Loucy (cell line): Measurements from ENCODE around the gene MINDY4.

Source experiments
- H2AFZ ChIP-seq: fragments of 200-600 bp; sonication (generic); 2 replicates; pipeline ENCODE4 v1.6.0; 2016; ENCODE audit warnings: antibody characterized with exemption, mild to moderate bottlenecking, low read length, moderate library complexity
- H3F3A ChIP-seq: fragments of 200-600 bp; 2 replicates; pipeline ENCODE4 v1.6.0; 2016; ENCODE audit warnings: antibody characterized with exemption, low read depth, mild to moderate bottlenecking
- H3K27me3 ChIP-seq: fragments of 200-600 bp; sonication (generic); 2 replicates; pipeline ENCODE4 v1.6.1; 2014; ENCODE audit warnings: low read length, mild to moderate bottlenecking; ENCODE audit not compliant: insufficient read depth, poor library complexity, severe bottlenecking
- H3K36me3 ChIP-seq: fragments of 200-600 bp; sonication (generic); 2 replicates; pipeline ENCODE4 v1.6.1; 2016; ENCODE audit warnings: low read length; ENCODE audit not compliant: insufficient read depth
- H3K4me1 ChIP-seq: fragments of 200-600 bp; sonication (generic); 2 replicates; pipeline ENCODE4 v1.5.1; 2014; ENCODE audit warnings: low read length, mild to moderate bottlenecking; ENCODE audit not compliant: insufficient read depth, poor library complexity, severe bottlenecking
- H3K4me2 ChIP-seq: fragments of 200-600 bp; sonication (generic); 2 replicates; pipeline ENCODE4 v1.6.0; 2014; ENCODE audit warnings: antibody characterized with exemption, low read length, low read depth, mild to moderate bottlenecking; ENCODE audit not compliant: poor library complexity, severe bottlenecking
- H3K4me3 ChIP-seq: fragments of 200-600 bp; sonication (generic); 2 replicates; pipeline ENCODE4 v1.5.1; 2014; ENCODE audit warnings: low read length, mild to moderate bottlenecking, mixed read lengths; ENCODE audit not compliant: poor library complexity, severe bottlenecking
- H3K79me2 ChIP-seq: fragments of 200-600 bp; sonication (generic); 2 replicates; pipeline ENCODE4 v1.6.1; 2014; ENCODE audit warnings: low read length; ENCODE audit not compliant: insufficient read depth
- H3K9ac ChIP-seq: fragments of 200-600 bp; sonication (generic); 2 replicates; pipeline ENCODE4 v1.6.0; 2014; ENCODE audit warnings: mild to moderate bottlenecking, low read depth, low read length, moderate library complexity; ENCODE audit not compliant: poor library complexity, severe bottlenecking
- H3K9me2 ChIP-seq: fragments of 200-600 bp; sonication (generic); replicated peaks from 2 replicates; pipeline ENCODE4 v1.6.1; 2016; ENCODE audit warnings: low read depth, low read length, mixed read lengths
- H3K9me3 ChIP-seq: fragments of 200-600 bp; sonication (generic); 2 replicates; pipeline ENCODE4 v1.6.1; 2014; ENCODE audit warnings: mild to moderate bottlenecking, antibody characterized with exemption, low read length, low read depth; ENCODE audit not compliant: insufficient read depth
- H4K20me1 ChIP-seq: fragments of 200-600 bp; sonication (generic); 2 replicates; pipeline ENCODE4 v1.6.0; 2014; ENCODE audit warnings: antibody characterized with exemption, low read length, mild to moderate bottlenecking; ENCODE audit not compliant: insufficient read depth, poor library complexity, severe bottlenecking
- EZH2phosphoT487 ChIP-seq: fragments of 200-600 bp; IDR thresholded peaks from 2 replicates; pipeline ENCODE4 v1.6.1; 2018; ENCODE audit warnings: antibody characterized with exemption, mild to moderate bottlenecking, moderate library complexity, borderline replicate concordance
- TF ChIP-seq, protein P1 (sequence below): fragments of 200-600 bp; sonication (generic); conservative IDR thresholded peaks from 2 replicates; pipeline ENCODE4 v1.5.1; 2014; ENCODE audit warnings: mild to moderate bottlenecking, antibody characterized with exemption, low read length

The MINDY4 gene

DNA sequence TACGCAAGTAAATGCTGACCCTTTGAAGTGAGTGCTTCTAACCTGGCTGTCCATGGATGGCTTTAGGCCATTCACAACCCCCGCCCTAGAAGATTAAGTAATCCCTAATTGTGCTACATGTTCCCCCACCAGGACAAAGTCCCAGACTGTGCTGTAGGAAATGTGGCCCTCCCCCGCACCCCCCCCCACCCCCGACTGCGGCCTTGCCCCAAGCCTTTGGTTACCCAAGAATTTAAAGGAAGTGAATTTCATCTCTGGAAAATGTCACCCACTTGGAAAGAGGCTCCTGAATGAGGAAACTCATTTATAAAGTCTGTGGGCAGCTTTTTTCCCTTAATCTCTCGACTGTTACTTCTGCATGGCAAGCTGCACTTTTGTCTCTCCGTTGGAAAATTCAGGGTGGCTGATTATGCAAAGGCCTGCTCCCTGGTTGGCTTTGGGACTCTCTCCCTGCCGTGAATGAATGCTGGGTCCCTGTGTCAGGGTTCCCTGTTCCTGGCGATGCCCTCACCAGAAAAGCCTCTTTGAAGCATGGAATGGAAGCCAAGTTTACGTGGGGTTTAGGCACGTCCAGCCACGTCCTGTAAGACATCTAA, 109.0 kb downstream of the MINDY4 start:
- H3K79me2 ChIP-seq: no peaks in the 10 kb centered on the region
- TF ChIP-seq, protein P1, sequence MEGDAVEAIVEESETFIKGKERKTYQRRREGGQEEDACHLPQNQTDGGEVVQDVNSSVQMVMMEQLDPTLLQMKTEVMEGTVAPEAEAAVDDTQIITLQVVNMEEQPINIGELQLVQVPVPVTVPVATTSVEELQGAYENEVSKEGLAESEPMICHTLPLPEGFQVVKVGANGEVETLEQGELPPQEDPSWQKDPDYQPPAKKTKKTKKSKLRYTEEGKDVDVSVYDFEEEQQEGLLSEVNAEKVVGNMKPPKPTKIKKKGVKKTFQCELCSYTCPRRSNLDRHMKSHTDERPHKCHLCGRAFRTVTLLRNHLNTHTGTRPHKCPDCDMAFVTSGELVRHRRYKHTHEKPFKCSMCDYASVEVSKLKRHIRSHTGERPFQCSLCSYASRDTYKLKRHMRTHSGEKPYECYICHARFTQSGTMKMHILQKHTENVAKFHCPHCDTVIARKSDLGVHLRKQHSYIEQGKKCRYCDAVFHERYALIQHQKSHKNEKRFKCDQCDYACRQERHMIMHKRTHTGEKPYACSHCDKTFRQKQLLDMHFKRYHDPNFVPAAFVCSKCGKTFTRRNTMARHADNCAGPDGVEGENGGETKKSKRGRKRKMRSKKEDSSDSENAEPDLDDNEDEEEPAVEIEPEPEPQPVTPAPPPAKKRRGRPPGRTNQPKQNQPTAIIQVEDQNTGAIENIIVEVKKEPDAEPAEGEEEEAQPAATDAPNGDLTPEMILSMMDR: no peak
- TF ChIP-seq EZH2phosphoT487: no peak
- H3K4me2 ChIP-seq: no peak overlapping the region
- no peak overlapping the region for H3K4me3 ChIP-seq
- no peak overlapping the region for H3K9ac ChIP-seq
- H3K27me3 ChIP-seq: no peaks in the 10 kb centered on the region
- no peak overlapping the region for H2AFZ ChIP-seq
- no peaks in the 10 kb centered on the region for H3K4me1 ChIP-seq
- H4K20me1 ChIP-seq: no peaks in the 10 kb centered on the region
- H3K36me3 ChIP-seq: no peaks in the 10 kb centered on the region
- no peaks in the 10 kb centered on the region for H3K9me3 ChIP-seq
- no peaks in the 10 kb centered on the region for H3K9me2 ChIP-seq
- H3F3A ChIP-seq: no peaks in the 10 kb centered on the region

DNA sequence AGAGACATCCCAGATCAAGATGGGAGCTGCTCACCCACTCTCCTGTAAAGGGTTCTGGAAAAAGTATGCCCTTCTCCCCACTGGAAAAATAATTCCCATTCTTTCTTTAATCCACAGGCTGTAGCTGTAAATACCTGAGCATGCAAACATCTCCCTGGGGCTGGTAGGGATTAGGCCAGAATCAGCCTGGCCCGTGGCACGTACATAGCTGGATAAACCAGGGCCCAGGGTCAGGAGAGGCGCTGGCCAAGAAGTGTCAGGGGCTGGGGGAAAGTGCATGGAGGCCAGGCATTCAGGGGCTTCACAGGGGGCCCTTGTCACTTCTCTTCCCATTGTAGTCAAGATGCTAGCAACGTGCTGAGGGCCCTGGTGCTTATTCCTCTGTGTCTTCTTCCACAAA, 109.7 kb downstream of the MINDY4 start:
- H3K79me2 ChIP-seq: no peaks in the 10 kb centered on the region
- no peak overlapping the region for H3K9ac ChIP-seq
- H4K20me1 ChIP-seq: no peaks in the 10 kb centered on the region
- no peaks in the 10 kb centered on the region for H3K4me1 ChIP-seq
- no peak for TF ChIP-seq EZH2phosphoT487
- TF ChIP-seq, protein P1: no peak
- no peaks in the 10 kb centered on the region for H3K36me3 ChIP-seq
- no peak overlapping the region for H2AFZ ChIP-seq
- H3K9me3 ChIP-seq: no peaks in the 10 kb centered on the region
- H3K27me3 ChIP-seq: no peaks in the 10 kb centered on the region
- H3K4me2 ChIP-seq: no peak overlapping the region
- no peak overlapping the region for H3K4me3 ChIP-seq
- no peaks in the 10 kb centered on the region for H3K9me2 ChIP-seq
- no peaks in the 10 kb centered on the region for H3F3A ChIP-seq

DNA sequence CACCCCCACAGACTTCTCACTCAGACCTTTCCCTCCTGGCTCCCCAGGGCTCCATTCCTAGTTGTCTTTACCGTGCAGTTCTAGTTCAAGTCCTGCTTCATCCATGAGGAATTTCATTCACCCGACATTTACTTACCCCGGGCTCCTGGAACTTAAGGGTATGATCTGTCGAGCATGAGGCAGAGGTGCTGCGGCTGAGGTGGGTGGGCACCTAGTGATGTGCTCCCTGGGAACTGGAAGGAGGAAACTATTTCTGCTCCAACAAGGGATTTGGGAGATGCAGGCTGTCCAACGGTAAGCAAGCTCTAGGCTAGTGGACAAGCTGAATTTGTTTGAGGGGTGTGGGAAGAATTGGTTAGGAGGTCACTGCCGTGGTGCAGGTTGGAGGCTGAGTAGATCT, 110.2 kb downstream of the MINDY4 start:
- no peaks in the 10 kb centered on the region for H3K9me2 ChIP-seq
- no peaks in the 10 kb centered on the region for H3K36me3 ChIP-seq
- H3K79me2 ChIP-seq: no peaks in the 10 kb centered on the region
- TF ChIP-seq, protein P1: no peak
- TF ChIP-seq EZH2phosphoT487: no peak
- H3K9me3 ChIP-seq: no peaks in the 10 kb centered on the region
- no peak overlapping the region for H3K9ac ChIP-seq
- H3K4me3 ChIP-seq: no peak overlapping the region
- no peak overlapping the region for H2AFZ ChIP-seq
- H3F3A ChIP-seq: no peaks in the 10 kb centered on the region
- no peaks in the 10 kb centered on the region for H3K27me3 ChIP-seq
- H4K20me1 ChIP-seq: no peaks in the 10 kb centered on the region
- no peak overlapping the region for H3K4me2 ChIP-seq
- no peaks in the 10 kb centered on the region for H3K4me1 ChIP-seq
